ENCODE data around the gene NRXN2.

GRCh38 chr11:64563966-64564365, 159.0 kb downstream of the NRXN2 start:
- TF ChIP-seq CTCF (IDR thresholded peaks at IDR 0.05), result no peak
- no peak for TF ChIP-seq POLR2A (IDR thresholded peaks at IDR 0.05)
